ENCODE results near the gene RAB11FIP4. TPM values are rescaled to one million over a fixed set of nuclear protein-coding genes. Genes with fewer than 3 reads are reported as not detected.

RAB11FIP4 gene
- total and polyA plus RNA-seq, 10 of the 15 experiments (the other 5 are each of a cell fraction or from before 2014, with no cell fraction given) = 1.4 to 27.0 (median 17.6) TPM

GRCh38 chr17:31531336-31531980, 140.0 kb downstream of the RAB11FIP4 start:
- DNase-seq (ENCODE audit: low read depth, low spot score) = no peak
- Histone ChIP-seq H3K36me3 (ENCODE audit: control insufficient read depth in 2 of 2, insufficient read depth in 2 of 2, low read length in 1 of 2) (peaks cover 2 to 10% of the 10 kb centered on the region in 2 experiments; a peak in 3 of 4 replicates), H3K4me3 (no peak overlapping the region), H2AFZ (ENCODE audit: control insufficient read depth, low read depth, low read length) (no peak overlapping the region), H3K79me2 (ENCODE audit: control insufficient read depth, insufficient read depth, low read length) (no peaks in the 10 kb centered on the region), H3K27me3 (replicated peaks in 1 of 2; ENCODE audit: control insufficient read depth in 2 of 2, insufficient read depth in 2 of 2, low read length in 1 of 2) (no peaks in the 10 kb centered on the region), H3K4me1 (ENCODE audit: control insufficient read depth, insufficient read depth, low read length) (peaks cover 12% of the 10 kb centered on the region), H3K27ac (ENCODE audit: control insufficient read depth, insufficient read depth) (no peak overlapping the region), H3K9me3 (replicated peaks; ENCODE audit: control insufficient read depth, insufficient read depth, low read length) (no peaks in the 10 kb centered on the region), H3K9ac (ENCODE audit: control insufficient read depth, insufficient read depth, low read length) (no peak overlapping the region), H4K20me1 (ENCODE audit: control insufficient read depth, insufficient read depth) (0 out of 2 replicates have a peak, but pooled peaks cover 2% of the 10 kb centered on the region), H3K4me2 (ENCODE audit: control insufficient read depth, insufficient read depth) (no peak overlapping the region)
- BruUV-seq (replicated peaks) = no TSS peak
- TF ChIP-seq MAX (IDR thresholded peaks at IDR 0.05; ENCODE audit: low read depth, low read length) (no peak), CTCF (IDR thresholded peaks at IDR 0.05 in 2 of 3, conservative IDR thresholded peaks at IDR 0.05 in 1 of 3; ENCODE audit: control insufficient read depth in 2 of 3, extremely low read depth in 1 of 3, insufficient read depth in 1 of 3, low read depth in 3 of 3, low read length in 3 of 3) (no peak), BCL3 (IDR thresholded peaks at IDR 0.05; ENCODE audit: borderline replicate concordance, insufficient read depth, low read depth, low read length, poor library complexity, severe bottlenecking) (no peak), REST (IDR thresholded peaks at IDR 0.05; ENCODE audit: low read depth, low read length) (no peak), NBN (IDR thresholded peaks at IDR 0.05) (no peak), BHLHE40 (IDR thresholded peaks at IDR 0.05; ENCODE audit: borderline replicate concordance in 1 of 2, low read depth in 2 of 2, low read length in 1 of 2) (no peak), BACH1 (IDR thresholded peaks at IDR 0.05; ENCODE audit: borderline replicate concordance) (no peak), ASH2L (IDR thresholded peaks at IDR 0.05; ENCODE audit: borderline replicate concordance, low read depth) (no peak)
- ChIA-PET POLR2A (no interaction called here), CTCF (interaction anchor here (1.2 to 4.9 kb wide), 3 partner anchors 92 to 310 kb away, joined by 3 to 85 read pairs (median 3); no protein-coding TSS in a partner anchor), RAD21 (ENCODE audit: unreplicated experiment) (interaction anchor here (1.7 kb wide), 1 partner anchor 311 kb away, joined by 9 read pairs; no protein-coding TSS in a partner anchor), SMC1A (ENCODE audit: uncharacterized antibody, unreplicated experiment) (interaction anchor here (1.2 to 10.1 kb wide), 2 partner anchors 94 to 311 kb away, joined by 4 to 81 read pairs; no protein-coding TSS in a partner anchor)
- FAIRE-seq = no peak
- intact Hi-C loops (cut with micrococcal nuclease; ENCODE audit: unreplicated experiment) (no loop called here), in situ Hi-C loops (cut with MboI) (loop anchor here (10.0 kb wide), 1 partner anchor 313 kb away; no protein-coding TSS in a partner anchor)
- WGBS (ENCODE audit: insufficient coverage, insufficient replicate concordance, low lambda C conversion rate, missing lambda C conversion rate) = 80% methylated on average over 16 of the region's 16 CpGs
- no peak for ATAC-seq
